ENCODE measurements around the gene VRTN.

Gene VRTN

DNA sequence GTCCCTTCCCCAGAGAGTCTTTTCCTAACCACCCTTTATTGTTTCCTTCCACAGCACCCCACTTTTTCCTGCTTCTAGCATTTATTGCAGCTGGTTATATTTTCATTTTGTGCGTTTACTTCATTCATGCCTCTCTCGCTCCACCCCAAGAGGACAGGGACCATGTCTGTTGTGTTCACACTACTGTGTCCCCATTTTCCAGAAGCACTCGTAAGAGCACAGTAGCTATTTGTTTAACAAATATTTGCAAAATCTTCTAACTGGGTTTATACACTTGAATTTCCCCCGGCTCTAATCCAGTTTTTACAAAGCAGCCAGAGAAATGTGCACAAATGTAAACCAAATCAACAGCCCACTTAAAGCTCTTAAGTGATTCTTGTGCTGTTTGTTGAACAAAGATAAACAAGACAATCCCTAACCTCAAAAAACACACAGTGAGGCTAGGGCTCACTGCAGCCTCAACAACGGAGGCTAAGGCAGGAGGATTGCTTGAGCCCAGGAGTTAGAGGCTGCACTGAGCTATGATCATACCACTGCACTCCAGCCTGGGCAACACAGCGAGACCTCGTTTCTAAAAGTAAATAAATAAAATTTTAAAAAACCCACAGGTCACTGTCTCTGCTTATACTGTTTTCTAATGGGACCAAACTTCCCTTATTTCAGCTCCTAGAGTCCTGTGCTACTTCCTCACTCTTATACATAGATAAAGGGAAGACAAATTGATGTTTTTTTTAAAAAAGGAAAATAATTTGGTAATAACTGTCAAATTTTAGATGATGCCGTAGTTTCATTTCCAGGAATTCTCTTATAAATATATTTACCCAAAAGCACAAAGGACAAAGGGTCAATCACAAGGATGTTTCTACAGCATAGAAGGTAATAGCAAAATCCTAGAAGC lies 38.9 kb upstream of the VRTN start:
- H3K4me3 ChIP-seq (ENCODE audit: low read length) = no peak overlapping the region

DNA sequence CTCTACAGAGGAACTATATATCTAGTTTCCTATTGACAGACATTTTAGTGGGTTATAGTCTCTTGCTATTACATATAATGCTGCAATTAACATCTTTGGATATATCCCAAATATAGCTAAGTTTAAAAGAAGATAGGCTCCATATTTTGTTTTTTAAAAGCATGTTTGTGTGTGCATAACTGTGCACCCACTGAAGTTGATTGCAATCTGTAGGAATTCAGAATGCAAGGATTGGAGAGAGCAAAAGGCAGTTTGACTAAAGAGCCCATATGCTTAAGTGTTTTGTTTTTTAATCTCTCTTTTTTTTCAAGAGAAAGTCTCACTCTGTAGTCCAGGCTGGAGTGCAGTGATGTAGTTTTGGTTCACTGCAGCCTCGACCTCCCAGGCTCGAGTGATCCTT lies 36.1 kb upstream of the VRTN start:
- no peak for DNase-seq (ENCODE audit: low read depth)
- TF ChIP-seq, protein P1, sequence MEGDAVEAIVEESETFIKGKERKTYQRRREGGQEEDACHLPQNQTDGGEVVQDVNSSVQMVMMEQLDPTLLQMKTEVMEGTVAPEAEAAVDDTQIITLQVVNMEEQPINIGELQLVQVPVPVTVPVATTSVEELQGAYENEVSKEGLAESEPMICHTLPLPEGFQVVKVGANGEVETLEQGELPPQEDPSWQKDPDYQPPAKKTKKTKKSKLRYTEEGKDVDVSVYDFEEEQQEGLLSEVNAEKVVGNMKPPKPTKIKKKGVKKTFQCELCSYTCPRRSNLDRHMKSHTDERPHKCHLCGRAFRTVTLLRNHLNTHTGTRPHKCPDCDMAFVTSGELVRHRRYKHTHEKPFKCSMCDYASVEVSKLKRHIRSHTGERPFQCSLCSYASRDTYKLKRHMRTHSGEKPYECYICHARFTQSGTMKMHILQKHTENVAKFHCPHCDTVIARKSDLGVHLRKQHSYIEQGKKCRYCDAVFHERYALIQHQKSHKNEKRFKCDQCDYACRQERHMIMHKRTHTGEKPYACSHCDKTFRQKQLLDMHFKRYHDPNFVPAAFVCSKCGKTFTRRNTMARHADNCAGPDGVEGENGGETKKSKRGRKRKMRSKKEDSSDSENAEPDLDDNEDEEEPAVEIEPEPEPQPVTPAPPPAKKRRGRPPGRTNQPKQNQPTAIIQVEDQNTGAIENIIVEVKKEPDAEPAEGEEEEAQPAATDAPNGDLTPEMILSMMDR (conservative IDR thresholded peaks at IDR 0.05; ENCODE audit: low read depth, low read length) = no peak
- no peak overlapping the region for H3K4me3 ChIP-seq (ENCODE audit: low read length)

More for the DNA sequence above, 38.9 kb upstream of the VRTN start:
- DNase-seq (ENCODE audit: low read depth) = no peak
- TF ChIP-seq, protein P1 (conservative IDR thresholded peaks at IDR 0.05; ENCODE audit: low read depth, low read length) = no peak

GRCh38 chr14:74313601-74314000 lies 34.7 kb upstream of the VRTN start:
- DNase-seq (ENCODE audit: low read depth) = no peak
- TF ChIP-seq, protein P1 (conservative IDR thresholded peaks at IDR 0.05; ENCODE audit: low read depth, low read length) = no peak
- no peak overlapping the region for H3K4me3 ChIP-seq (ENCODE audit: low read length)

GRCh38 chr14:74314576-74314975 lies 33.7 kb upstream of the VRTN start:
- no peak overlapping the region for H3K4me3 ChIP-seq (ENCODE audit: low read length)
- DNase-seq (ENCODE audit: low read depth) = no peak
- TF ChIP-seq, protein P1 (conservative IDR thresholded peaks at IDR 0.05; ENCODE audit: low read depth, low read length) = no peak

DNA sequence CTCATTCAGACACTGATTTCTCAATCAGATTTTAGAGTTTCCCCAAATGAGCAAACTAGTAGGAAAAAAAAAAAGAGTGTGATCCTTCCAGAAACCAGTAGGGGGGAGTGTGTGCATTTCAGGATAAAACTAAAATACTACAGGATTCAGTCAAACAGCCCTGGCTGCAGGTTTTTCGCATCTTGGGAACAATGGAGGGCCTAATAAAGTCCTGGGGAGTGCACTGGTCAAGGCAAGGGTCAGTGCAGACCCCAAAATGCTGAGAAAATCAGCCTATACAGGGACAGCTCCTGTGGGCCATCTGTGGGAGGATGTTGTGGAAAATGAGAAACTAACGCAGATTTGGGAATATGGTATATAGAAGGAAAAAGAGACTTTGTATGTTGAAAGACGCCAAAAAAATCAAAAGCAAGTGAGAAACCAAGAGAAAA lies 23.3 kb upstream of the VRTN start:
- no peak for DNase-seq (ENCODE audit: low read depth)
- H3K4me3 ChIP-seq (ENCODE audit: low read length) = no peak overlapping the region
- TF ChIP-seq, protein P1 (conservative IDR thresholded peaks at IDR 0.05; ENCODE audit: low read depth, low read length) = peak; percentile 75

DNA sequence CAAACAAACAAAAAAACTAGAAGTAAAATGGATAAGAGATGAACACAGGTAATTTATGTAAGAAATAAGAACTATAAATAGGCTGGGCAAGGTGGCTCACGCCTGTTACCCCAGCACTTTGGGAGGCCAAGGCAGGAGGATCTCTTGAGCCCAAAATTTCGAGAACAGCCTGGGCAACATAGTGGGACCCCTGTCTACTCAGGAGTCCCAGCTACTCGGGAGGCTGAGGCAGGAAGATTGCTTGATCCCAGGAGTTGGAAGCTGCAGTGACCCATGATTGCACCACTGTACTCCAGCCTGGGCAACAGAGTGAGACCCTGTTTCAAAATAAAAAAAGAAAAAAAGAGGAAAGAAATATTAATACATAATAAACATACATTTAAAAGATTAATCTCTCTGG lies 22.8 kb upstream of the VRTN start:
- no peak for DNase-seq (ENCODE audit: low read depth)
- H3K4me3 ChIP-seq (ENCODE audit: low read length) = no peak overlapping the region
- TF ChIP-seq, protein P1 (conservative IDR thresholded peaks at IDR 0.05; ENCODE audit: low read depth, low read length) = no peak
